IMR-90 (cell line): Measurements from ENCODE around the gene ZNF778. TPM values are rescaled to one million over a fixed set of nuclear protein-coding genes. Genes with fewer than 3 reads are reported as not detected.
A peak's percentile ranks its signal among the peaks of the same experiment; 100 is the strongest.

Source experiments
- ATAC-seq: fragments of 200-7000 bp; cut with Tn5 transposase; 2 replicates; pipeline ENCODE4 v1.9.1; 2020; ENCODE audit warnings: low read depth, mild to moderate bottlenecking, moderate library complexity
- BruUV-seq: library from RNA; stranded (reverse); fragments of 400-500 nt; replicated peaks from 2 replicates; lab custom pipeline; 2021; lab: Mats Ljungman, UMichigan
- CTCF ChIA-PET: fragments of 300-600 bp; formaldehyde crosslinking; extraction: SDS; loops from one replicate; lab custom pipeline; 2021; ENCODE audit warnings: antibody characterized with exemption; lab: Yijun Ruan, JAX
- POLR2A ChIA-PET: fragments of 300-600 bp; sonication (Branson Sonifier 250); formaldehyde crosslinking; loops from one replicate; lab custom pipeline; 2022; ENCODE audit warnings: antibody characterized with exemption; ENCODE audit not compliant: unreplicated experiment; lab: Charles Lee
- DNase-seq: peaks from one replicate; pipeline ENCODE4 v3.0.0; 2013
- H2AFZ ChIP-seq: replicated peaks from 2 replicates; pipeline ENCODE3; 2013; ENCODE audit warnings: low read length, mild to moderate bottlenecking; ENCODE audit not compliant: poor library complexity
- H2AK5ac ChIP-seq: 2 replicates; pipeline ENCODE4 v1.6.1; 2013; ENCODE audit warnings: low read depth, low read length, inconsistent platforms
- H2AK9ac ChIP-seq: replicated peaks from 2 replicates; pipeline ENCODE3; 2013; ENCODE audit warnings: mild to moderate bottlenecking, low read depth, low read length, moderate library complexity; ENCODE audit not compliant: poor library complexity
- H2BK120ac ChIP-seq: 2 replicates; pipeline ENCODE4 v1.6.1; 2013; ENCODE audit warnings: low read depth, low read length, inconsistent platforms
- H2BK15ac ChIP-seq: 3 replicates; pipeline ENCODE4 v1.6.1; 2013; ENCODE audit warnings: low read depth, low read length, inconsistent platforms
- H2BK20ac ChIP-seq: 2 replicates; pipeline ENCODE4 v1.6.1; 2013; ENCODE audit warnings: low read depth, mild to moderate bottlenecking, inconsistent platforms, low read length, moderate library complexity
- H2BK5ac ChIP-seq: 2 replicates; pipeline ENCODE4 v1.6.1; 2013; ENCODE audit warnings: mild to moderate bottlenecking, low read depth, low read length, inconsistent platforms; ENCODE audit not compliant: poor library complexity, severe bottlenecking
- H3K14ac ChIP-seq: replicated peaks from 2 replicates; pipeline ENCODE4 v1.6.1; 2013; ENCODE audit warnings: low read depth, low read length, inconsistent platforms
- H3K18ac ChIP-seq: 2 replicates; pipeline ENCODE4 v1.6.1; 2013; ENCODE audit warnings: low read depth, low read length, control low read depth
- H3K23ac ChIP-seq: 2 replicates; pipeline ENCODE4 v1.6.1; 2013; ENCODE audit warnings: low read depth, low read length, inconsistent platforms
- H3K27ac ChIP-seq: 2 replicates; pipeline ENCODE4 v1.5.1; 2013; ENCODE audit warnings: mild to moderate bottlenecking, control low read depth, low read length; ENCODE audit not compliant: insufficient read depth
- H3K27me3 ChIP-seq: 2 replicates; pipeline ENCODE4 v1.6.1; 2013; ENCODE audit warnings: low read length; ENCODE audit not compliant: control insufficient read depth, insufficient read depth
- H3K36me3 ChIP-seq: 2 replicates; pipeline ENCODE4 v1.6.1; 2013; ENCODE audit warnings: low read length, mixed read lengths; ENCODE audit not compliant: control insufficient read depth, insufficient read depth
- H3K4ac ChIP-seq: 2 replicates; pipeline ENCODE4 v1.6.1; 2013; ENCODE audit warnings: low read depth, low read length, inconsistent platforms
- H3K4me1 ChIP-seq: 2 replicates; pipeline ENCODE4 v1.6.1; 2013; ENCODE audit warnings: low read length, mixed read lengths; ENCODE audit not compliant: control insufficient read depth, insufficient read depth
- H3K4me2 ChIP-seq: 2 replicates; pipeline ENCODE4 v1.6.1; 2013; ENCODE audit warnings: low read depth, mild to moderate bottlenecking, control low read depth, low read length, moderate library complexity
- H3K4me3 ChIP-seq: 2 replicates; pipeline ENCODE4 v1.5.1; 2013; ENCODE audit warnings: low read depth, mild to moderate bottlenecking, control low read depth, low read length, moderate library complexity; ENCODE audit not compliant: insufficient read depth
- H3K56ac ChIP-seq: 2 replicates; pipeline ENCODE4 v1.6.1; 2013; ENCODE audit warnings: low read length, inconsistent platforms; ENCODE audit not compliant: insufficient read depth; ENCODE audit errors: extremely low read depth
- H3K79me1 ChIP-seq, 2 experiments: 2 replicates each; pipeline ENCODE4 v1.6.1; 2013; ENCODE audit warnings: low read length in 2 of 2, inconsistent platforms in 1 of 2, low read depth in 1 of 2
- H3K9ac ChIP-seq: 2 replicates; pipeline ENCODE4 v1.6.1; 2013; ENCODE audit warnings: low read depth, low read length, control low read depth
- H3K9me1 ChIP-seq: 2 replicates; pipeline ENCODE4 v1.6.1; 2013; ENCODE audit warnings: low read length, inconsistent platforms; ENCODE audit not compliant: insufficient read depth
- H3K9me3 ChIP-seq: 2 replicates; pipeline ENCODE4 v1.6.1; 2013; ENCODE audit warnings: low read length; ENCODE audit not compliant: control insufficient read depth, insufficient read depth
- H4K20me1 ChIP-seq: 2 replicates; pipeline ENCODE4 v1.6.1; 2013; ENCODE audit warnings: low read length, inconsistent platforms; ENCODE audit not compliant: insufficient read depth
- H4K5ac ChIP-seq: 2 replicates; pipeline ENCODE4 v1.6.1; 2013; ENCODE audit warnings: mild to moderate bottlenecking, low read depth, low read length, control low read depth
- H4K8ac ChIP-seq, 2 experiments: 2 replicates each; pipeline ENCODE4 v1.6.1; 2013; ENCODE audit warnings: low read depth in 2 of 2, low read length in 2 of 2, control low read depth in 1 of 2, inconsistent platforms in 1 of 2
- H4K91ac ChIP-seq: 2 replicates; pipeline ENCODE4 v1.6.1; 2013; ENCODE audit warnings: low read depth, low read length, inconsistent platforms; ENCODE audit not compliant: insufficient read depth
- BHLHE40 ChIP-seq: fragments of 150-350 bp; IDR thresholded peaks from 2 replicates; pipeline ENCODE4 v1.6.1; 2016; ENCODE audit warnings: mild to moderate bottlenecking, low read depth, low read length
- CEBPB ChIP-seq: IDR thresholded peaks from 2 replicates; pipeline ENCODE4 v1.6.1; 2012; ENCODE audit warnings: low read depth, low read length, improper control_type of control experiment
- FOS ChIP-seq: fragments of 150-350 bp; IDR thresholded peaks from 2 replicates; pipeline ENCODE4 v1.6.1; 2016; ENCODE audit warnings: low read depth, low read length
- MAFK ChIP-seq: IDR thresholded peaks from 2 replicates; pipeline ENCODE4 v1.6.1; 2012; ENCODE audit warnings: low read depth, low read length, improper control_type of control experiment
- MAZ ChIP-seq: IDR thresholded peaks from 2 replicates; pipeline ENCODE4 v1.6.1; 2012; ENCODE audit warnings: low read depth, mild to moderate bottlenecking, low read length, improper control_type of control experiment, moderate library complexity, borderline replicate concordance
- MXI1 ChIP-seq: IDR thresholded peaks from 2 replicates; pipeline ENCODE4 v1.6.1; 2012; ENCODE audit warnings: low read depth, mild to moderate bottlenecking, low read length, moderate library complexity, borderline replicate concordance
- POLR2A ChIP-seq: IDR thresholded peaks from 2 replicates; pipeline ENCODE4 v1.6.1; 2012; ENCODE audit warnings: mild to moderate bottlenecking, low read depth, low read length
- RAD21 ChIP-seq: IDR thresholded peaks from 2 replicates; pipeline ENCODE4 v1.6.1; 2012; ENCODE audit warnings: low read length, improper control_type of control experiment
- RCOR1 ChIP-seq: IDR thresholded peaks from 2 replicates; pipeline ENCODE4 v1.6.1; 2012; ENCODE audit warnings: mild to moderate bottlenecking, low read length, improper control_type of control experiment; ENCODE audit not compliant: insufficient replicate concordance
- RFX5 ChIP-seq: IDR thresholded peaks from 2 replicates; pipeline ENCODE4 v1.8.0; 2012; ENCODE audit warnings: low read depth, mild to moderate bottlenecking, low read length, moderate library complexity
- SMC3 ChIP-seq: fragments of 150-350 bp; IDR thresholded peaks from 2 replicates; pipeline ENCODE4 v1.6.1; 2016; ENCODE audit warnings: low read depth, mild to moderate bottlenecking, antibody characterized with exemption, low read length, moderate library complexity
- WGBS, 2 experiments: methylation state at CpG; one replicate each; pipeline versions ENCODE4 v1.1.5 to v1.1.7; 2013; ENCODE audit warnings: missing lambda C conversion rate in 2 of 2; ENCODE audit not compliant: insufficient read length in 1 of 2; ENCODE audit errors: extremely low coverage in 2 of 2; 5-methylcytosine and 5-hydroxymethylcytosine counted together
- dilution Hi-C: fragments of 300-500 bp; cut with HindIII; formaldehyde crosslinking; loops from one replicate; pipeline ENCODE4 v1.14.3; 2018; ENCODE audit warnings: low sequenced_read_pairs; ENCODE audit not compliant: unreplicated experiment
- in situ Hi-C: fragments of 300-500 bp; cut with MboI; formaldehyde crosslinking; loops from 3 replicates; pipeline ENCODE4 v1.14.3; 2019; ENCODE audit warnings: low sequenced_read_pairs, inconsistent platforms, mixed read lengths
- intact Hi-C: fragments of 100-400 bp; cut with micrococcal nuclease; formaldehyde crosslinking; loops from 2 replicates; pipeline ENCODE4 v1.10.0; 2022
- polyA plus RNA-seq, 3 experiments: library from polyadenylated mRNA; depleted of rRNA; stranded (reverse); fragments of >200 nt; gene quantifications; 2 replicates each; pipeline ENCODE4 v1.2.3, GENCODE V29; 2012; ENCODE audit warnings: low replicate concordance in 1 of 3
- total RNA-seq: library from RNA; depleted of rRNA; stranded (reverse); fragments of >200 nt; gene quantifications from 2 replicates; pipeline ENCODE4 v1.2.3, GENCODE V29; 2012
- TF ChIP-seq, protein P1 (sequence below): fragments of 150-350 bp; IDR thresholded peaks from 2 replicates; pipeline ENCODE4 v1.6.1; 2016; ENCODE audit warnings: low read depth, mild to moderate bottlenecking, low read length, moderate library complexity, borderline replicate concordance

ZNF778 gene
- total and polyA plus RNA-seq, 2 of the 4 experiments (the other 2 are of a cell fraction): 5.6 to 9.9 TPM

DNA sequence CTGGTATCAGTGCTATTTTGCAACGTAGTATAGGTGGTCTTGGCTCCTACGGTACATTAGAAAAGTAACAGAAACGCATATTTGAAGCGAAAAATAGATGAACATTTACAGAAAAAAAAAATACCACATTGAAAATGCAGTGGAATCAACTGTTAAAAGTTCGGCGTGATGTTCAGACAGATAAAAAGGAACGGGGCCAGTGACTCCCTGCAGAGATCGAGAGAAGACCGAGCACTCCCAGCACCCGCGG lies 440 bp upstream of the ZNF778 start:
- H2BK20ac ChIP-seq: no peak overlapping the region
- POLR2A ChIA-PET: no interaction called here
- DNase-seq (no peak), ATAC-seq (no peak)
- BruUV-seq: TSS peak; percentile 62
- H3K4me2 ChIP-seq: peak overlapping the region; percentile 89
- peak overlapping the region; percentile 50 for H3K56ac ChIP-seq
- H3K4ac ChIP-seq: peak overlapping the region; percentile 97
- H2BK120ac ChIP-seq: no peak overlapping the region
- H3K9ac ChIP-seq: peak overlapping the region; percentile 98
- H2AK5ac ChIP-seq: 0 out of 2 replicates have a peak overlapping the region, but pooled peaks have one; percentile 57
- TF ChIP-seq RCOR1: no peak
- TF ChIP-seq SMC3: no peak
- no peak for TF ChIP-seq MAFK
- TF ChIP-seq MXI1: no peak
- TF ChIP-seq MAZ: no peak
- TF ChIP-seq FOS: no peak
- TF ChIP-seq, protein P1, sequence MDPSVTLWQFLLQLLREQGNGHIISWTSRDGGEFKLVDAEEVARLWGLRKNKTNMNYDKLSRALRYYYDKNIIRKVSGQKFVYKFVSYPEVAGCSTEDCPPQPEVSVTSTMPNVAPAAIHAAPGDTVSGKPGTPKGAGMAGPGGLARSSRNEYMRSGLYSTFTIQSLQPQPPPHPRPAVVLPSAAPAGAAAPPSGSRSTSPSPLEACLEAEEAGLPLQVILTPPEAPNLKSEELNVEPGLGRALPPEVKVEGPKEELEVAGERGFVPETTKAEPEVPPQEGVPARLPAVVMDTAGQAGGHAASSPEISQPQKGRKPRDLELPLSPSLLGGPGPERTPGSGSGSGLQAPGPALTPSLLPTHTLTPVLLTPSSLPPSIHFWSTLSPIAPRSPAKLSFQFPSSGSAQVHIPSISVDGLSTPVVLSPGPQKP: no peak
- TF ChIP-seq CEBPB: no peak
- no peak for TF ChIP-seq RFX5
- no peak for TF ChIP-seq BHLHE40
- no peak for TF ChIP-seq RAD21
- TF ChIP-seq POLR2A: no peak
- H3K79me1 ChIP-seq: peaks cover 27 to 52% of the 10 kb centered on the region in 2 experiments
- H3K23ac ChIP-seq: peak overlapping the region; percentile 82; the same call in 1 of the 2 replicates
- H3K9me1 ChIP-seq: peaks cover 3% of the 10 kb centered on the region; the same call in 1 of the 2 replicates
- 0 out of 2 replicates have a peak overlapping the region, but pooled peaks have one; percentile 90 for H4K91ac ChIP-seq
- intact Hi-C loops (loop anchor here (2.0 to 5.0 kb wide), 2 partner anchors 360 to 405 kb away; partner anchors contain the start of genes APRT, GALNS and TRAPPC2L), dilution Hi-C loops (no loop called here), in situ Hi-C loops (loop anchor here (10.0 kb wide), 1 partner anchor 282 kb away; no protein-coding TSS in a partner anchor)
- peak overlapping the region; percentile 98; the same call in 1 of the 2 replicates for H3K14ac ChIP-seq
- peak overlapping the region; percentile 98 for H3K4me3 ChIP-seq
- peak overlapping the region; percentile 76 to 100 for H4K8ac ChIP-seq
- H2BK15ac ChIP-seq: no peak overlapping the region
- H4K5ac ChIP-seq: peak overlapping the region; percentile 99
- H2BK5ac ChIP-seq: peak overlapping the region; percentile 95
- peak overlapping the region; percentile 99 for H3K27ac ChIP-seq
- CTCF ChIA-PET: no interaction called here
- peaks cover 14% of the 10 kb centered on the region for H3K36me3 ChIP-seq
- H3K9me3 ChIP-seq: no peaks in the 10 kb centered on the region
- peaks cover 3% of the 10 kb centered on the region; the same call in 1 of the 2 replicates for H4K20me1 ChIP-seq
- peak overlapping the region; percentile 87 for H2AK9ac ChIP-seq
- peak overlapping the region; percentile 100 for H2AFZ ChIP-seq
- 0% methylated on average over 10 of the region's 11 CpGs; no CpG with 5 or more reads in 1 of the 2 experiments for WGBS, 2 experiments
- no peaks in the 10 kb centered on the region for H3K27me3 ChIP-seq
- H3K4me1 ChIP-seq: no peaks in the 10 kb centered on the region
- no peak overlapping the region; the same call in 1 of the 2 replicates for H3K18ac ChIP-seq
